HFFc6 (cell line): Measurements from ENCODE around the gene APRT. TPM values are rescaled to one million over a fixed set of nuclear protein-coding genes. Genes with fewer than 3 reads are reported as not detected.

Experiments
- DNase-seq: peaks from one replicate; pipeline ENCODE4 v3.0.0-alpha.2; 2018
- H3K27ac Mint-ChIP-seq: 2 replicates; pipeline ENCODE4 v1.8.0; 2020; ENCODE audit warnings: mild to moderate bottlenecking, mixed read lengths
- H3K27me3 Mint-ChIP-seq: 2 replicates; pipeline ENCODE4 v1.8.0; 2021; ENCODE audit warnings: mild to moderate bottlenecking, moderate library complexity, mixed read lengths; ENCODE audit not compliant: insufficient read depth
- H3K36me3 Mint-ChIP-seq: 2 replicates; pipeline ENCODE4 v1.8.0; 2021; ENCODE audit warnings: low read depth, mixed read lengths
- H3K4me1 Mint-ChIP-seq: 2 replicates; pipeline ENCODE4 v1.8.0; 2020; ENCODE audit warnings: low read depth, mixed read lengths
- H3K4me3 Mint-ChIP-seq: 2 replicates; pipeline ENCODE4 v1.8.0; 2020; ENCODE audit warnings: mild to moderate bottlenecking, moderate library complexity, mixed read lengths
- H3K9me3 Mint-ChIP-seq: 2 replicates; pipeline ENCODE4 v1.8.0; 2020; ENCODE audit warnings: mild to moderate bottlenecking, mixed read lengths
- CTCF ChIP-seq: fragments of 200-600 bp; sonication (generic); IDR thresholded peaks from 2 replicates; pipeline ENCODE4 v1.5.0; 2021; ENCODE audit warnings: antibody characterized with exemption, mild to moderate bottlenecking
- total RNA-seq, 6 experiments: library from RNA; stranded (reverse); fragmentation: NEBNext Ultra II Directional; extraction: Animal tissue kit (Norgen Biotek cat#: 25700); gene quantifications; 2 replicates in 1 of 6; 3 replicates in 5 of 6; pipeline ENCODE4 v1.2.3, GENCODE V29; 2021

Gene APRT
- total RNA-seq, 6 experiments from 2014 or later: 123 to 163 (median 130) TPM

GRCh38 chr16:88804552-88805339, 7.0 kb downstream of the APRT start:
- H3K4me1 Mint-ChIP-seq: peaks cover 9% of the 10 kb centered on the region
- no peak overlapping the region for H3K27ac Mint-ChIP-seq
- TF ChIP-seq CTCF: no peak
- no peak for DNase-seq
- H3K27me3 Mint-ChIP-seq: peaks cover 4% of the 10 kb centered on the region; the same call in 1 of the 2 replicates
- H3K4me3 Mint-ChIP-seq: peak overlapping the region; percentile 81
- H3K9me3 Mint-ChIP-seq: no peaks in the 10 kb centered on the region
- no peaks in the 10 kb centered on the region for H3K36me3 Mint-ChIP-seq

- peaks cover 5% of the 10 kb centered on the region for H3K4me1 Mint-ChIP-seq
Measured at GRCh38 chr16:88804173-88804551, 7.6 kb downstream of the APRT start.

GRCh38 chr16:88803264-88803987, 8.3 kb downstream of the APRT start, which contains the start of gene CDT1:
Gene CDT1, plus strand, starts transcription at chr16:88803789. Its CDS starts 43 bp downstream, at chr16:88803832.
- peak; percentile 55 for DNase-seq
- no peaks in the 10 kb centered on the region for H3K9me3 Mint-ChIP-seq
- no peaks in the 10 kb centered on the region for H3K4me1 Mint-ChIP-seq
- TF ChIP-seq CTCF: no peak
- H3K36me3 Mint-ChIP-seq: no peaks in the 10 kb centered on the region
- H3K4me3 Mint-ChIP-seq: peak within 1 kb of the TSS; percentile 87
- H3K27ac Mint-ChIP-seq: peak within 1 kb of the TSS; percentile 83
- H3K27me3 Mint-ChIP-seq: peaks cover 1% of the 10 kb centered on the region; the same call in 1 of the 2 replicates

More at GRCh38 chr16:88804173-88804551, 7.6 kb downstream of the APRT start:
- no peak for TF ChIP-seq CTCF
- H3K27me3 Mint-ChIP-seq: peaks cover 1% of the 10 kb centered on the region; the same call in 1 of the 2 replicates
- no peaks in the 10 kb centered on the region for H3K9me3 Mint-ChIP-seq
- peak overlapping the region; percentile 81 for H3K4me3 Mint-ChIP-seq
- H3K36me3 Mint-ChIP-seq: no peaks in the 10 kb centered on the region
- no peak overlapping the region for H3K27ac Mint-ChIP-seq
- no peak for DNase-seq

GRCh38 chr16:88800277-88800592, 11.5 kb downstream of the APRT start:
- TF ChIP-seq CTCF: no peak
- H3K27ac Mint-ChIP-seq: no peak overlapping the region
- no peaks in the 10 kb centered on the region for H3K4me1 Mint-ChIP-seq
- H3K9me3 Mint-ChIP-seq: no peaks in the 10 kb centered on the region
- no peak overlapping the region for H3K4me3 Mint-ChIP-seq
- no peaks in the 10 kb centered on the region for H3K36me3 Mint-ChIP-seq
- peaks cover 1% of the 10 kb centered on the region; the same call in 1 of the 2 replicates for H3K27me3 Mint-ChIP-seq
- no peak for DNase-seq

- Mint-ChIP-seq H3K36me3 (no peaks in the 10 kb centered on the region), H3K27me3 (peaks cover 1% of the 10 kb centered on the region), H3K27ac (no peak overlapping the region), H3K4me1 (no peaks in the 10 kb centered on the region), H3K9me3 (no peaks in the 10 kb centered on the region), H3K4me3 (no peak overlapping the region)
- DNase-seq: no peak
- TF ChIP-seq CTCF: no peak
Measured at GRCh38 chr16:88799569-88800276, 12.0 kb downstream of the APRT start.
